T-helper 2 cell treated with Interferon-gamma antibody and Interleukin-4, amounts not matched to agents 5 μg/mL and 100 μg/mL, for 36 hours (primary cell): ENCODE measurements around the gene COPB2.

Experiments
- DNase-seq: peaks from one replicate; pipeline ENCODE4 v3.0.0; 2021; ENCODE audit warnings: low spot score
- H3K27ac Mint-ChIP-seq: one replicate; pipeline ENCODE4 v1.8.0; 2021; ENCODE audit warnings: mild to moderate bottlenecking, mixed read lengths
- H3K27me3 Mint-ChIP-seq: one replicate; pipeline ENCODE4 v1.8.0; 2021; ENCODE audit warnings: low read depth, mixed read lengths
- H3K36me3 Mint-ChIP-seq: one replicate; pipeline ENCODE4 v1.8.0; 2021; ENCODE audit warnings: low read depth, mixed read lengths
- H3K4me1 Mint-ChIP-seq: one replicate; pipeline ENCODE4 v1.8.0; 2021; ENCODE audit warnings: low read depth, mixed read lengths
- H3K4me3 Mint-ChIP-seq: one replicate; pipeline ENCODE4 v1.8.0; 2022; ENCODE audit warnings: mild to moderate bottlenecking, moderate library complexity, mixed read lengths
- H3K9me3 Mint-ChIP-seq: one replicate; pipeline ENCODE4 v1.8.0; 2021; ENCODE audit warnings: mixed read lengths

COPB2 gene

GRCh38 chr3:139317215-139317614 is 72.2 kb downstream of the COPB2 start:
- Mint-ChIP-seq H3K4me3 (no peak overlapping the region), H3K9me3 (no peaks in the 10 kb centered on the region), H3K27me3 (peaks cover 39% of the 10 kb centered on the region), H3K36me3 (no peaks in the 10 kb centered on the region), H3K27ac (no peak overlapping the region), H3K4me1 (peaks cover 9% of the 10 kb centered on the region)
- no peak for DNase-seq

GRCh38 chr3:139313921-139314320 is 75.5 kb downstream of the COPB2 start:
- Mint-ChIP-seq H3K4me3 (no peak overlapping the region), H3K36me3 (no peaks in the 10 kb centered on the region), H3K4me1 (peaks cover 11% of the 10 kb centered on the region), H3K9me3 (no peaks in the 10 kb centered on the region), H3K27ac (no peak overlapping the region), H3K27me3 (peaks cover 30% of the 10 kb centered on the region)
- DNase-seq: no peak

DNA sequence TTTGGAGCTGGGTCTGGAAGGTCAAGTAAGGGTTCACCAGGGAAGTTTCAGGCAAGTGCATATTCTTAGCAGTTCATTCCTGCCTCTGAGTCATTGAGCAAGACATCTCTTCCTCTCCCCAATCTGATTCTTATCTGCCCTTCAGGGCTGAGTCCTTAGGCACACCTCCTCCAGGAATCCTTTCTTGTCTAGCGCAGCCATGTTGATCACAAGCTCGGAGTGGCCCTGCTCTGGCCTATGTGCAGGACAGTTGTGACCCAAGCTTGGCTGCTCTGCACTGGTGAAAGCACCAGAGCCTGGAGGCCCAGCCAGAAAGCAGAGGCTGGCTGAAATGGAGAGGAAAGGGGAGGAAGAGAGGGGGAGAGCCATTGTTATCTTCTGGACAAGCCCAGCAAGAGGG is 76.5 kb downstream of the COPB2 start:
- H3K4me1 Mint-ChIP-seq: peaks cover 14% of the 10 kb centered on the region
- H3K27me3 Mint-ChIP-seq: peaks cover 21% of the 10 kb centered on the region
- no peaks in the 10 kb centered on the region for H3K36me3 Mint-ChIP-seq
- H3K9me3 Mint-ChIP-seq: no peaks in the 10 kb centered on the region
- no peak overlapping the region for H3K4me3 Mint-ChIP-seq
- no peak overlapping the region for H3K27ac Mint-ChIP-seq
- no peak for DNase-seq

- no peak overlapping the region for H3K27ac Mint-ChIP-seq
- H3K27me3 Mint-ChIP-seq: peaks cover 20% of the 10 kb centered on the region
- no peak overlapping the region for H3K4me3 Mint-ChIP-seq
- DNase-seq: no peak
- H3K36me3 Mint-ChIP-seq: no peaks in the 10 kb centered on the region
- no peaks in the 10 kb centered on the region for H3K9me3 Mint-ChIP-seq
- peaks cover 15% of the 10 kb centered on the region for H3K4me1 Mint-ChIP-seq
Observed at GRCh38 chr3:139312416-139312815, 77.0 kb downstream of the COPB2 start.

DNA sequence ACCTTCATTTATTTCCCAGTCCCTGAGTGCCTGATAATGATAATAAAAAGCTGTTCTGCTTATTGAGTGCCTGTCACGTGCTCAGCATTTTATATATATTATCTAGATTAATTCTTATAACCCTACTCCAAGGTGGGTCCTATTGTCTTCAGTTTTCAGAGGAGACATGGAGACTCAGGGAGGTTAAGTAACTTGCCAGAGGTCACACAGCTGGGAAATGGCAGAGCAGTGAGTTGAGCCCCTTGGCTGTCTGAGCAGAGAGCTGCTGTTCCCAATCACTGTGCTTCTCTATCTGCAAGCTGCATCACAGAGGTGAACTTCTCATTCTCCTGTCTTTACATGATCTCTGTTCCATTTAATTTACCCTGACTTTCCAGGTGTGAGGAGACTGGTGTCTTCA is 77.9 kb downstream of the COPB2 start:
- H3K27me3 Mint-ChIP-seq: peaks cover 20% of the 10 kb centered on the region
- no peaks in the 10 kb centered on the region for H3K9me3 Mint-ChIP-seq
- H3K36me3 Mint-ChIP-seq: no peaks in the 10 kb centered on the region
- no peak overlapping the region for H3K4me3 Mint-ChIP-seq
- peaks cover 15% of the 10 kb centered on the region for H3K4me1 Mint-ChIP-seq
- no peak for DNase-seq
- no peak overlapping the region for H3K27ac Mint-ChIP-seq

DNA sequence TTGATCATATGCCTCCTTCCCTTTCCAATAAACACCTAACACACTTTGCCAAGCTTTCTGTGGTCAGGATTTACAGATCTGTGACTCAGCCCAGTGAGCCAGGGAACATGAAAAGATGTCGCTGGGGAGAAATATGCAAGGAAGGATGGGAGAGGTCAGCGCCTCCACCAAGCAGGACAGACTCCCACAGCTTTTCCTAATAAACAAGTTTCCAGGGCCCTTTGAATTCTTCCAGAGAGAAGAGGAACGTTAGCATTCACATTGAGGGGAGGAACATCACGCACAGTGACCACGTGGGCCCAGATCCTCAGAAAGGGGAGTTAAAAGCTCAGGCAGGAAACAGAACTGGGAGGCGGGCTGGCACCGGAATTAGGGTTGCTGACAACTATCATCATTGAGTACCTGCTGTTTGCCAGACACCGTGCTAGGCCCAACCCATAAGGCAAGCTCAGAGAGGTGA is 78.9 kb downstream of the COPB2 start:
- Mint-ChIP-seq H3K4me3 (no peak overlapping the region), H3K4me1 (peaks cover 20% of the 10 kb centered on the region), H3K27me3 (peaks cover 14% of the 10 kb centered on the region), H3K27ac (no peak overlapping the region), H3K36me3 (no peaks in the 10 kb centered on the region), H3K9me3 (no peaks in the 10 kb centered on the region)
- DNase-seq: no peak

- Mint-ChIP-seq H3K4me3 (no peak overlapping the region), H3K27me3 (peaks cover 13% of the 10 kb centered on the region), H3K9me3 (no peaks in the 10 kb centered on the region), H3K4me1 (peaks cover 23% of the 10 kb centered on the region), H3K36me3 (no peaks in the 10 kb centered on the region), H3K27ac (no peak overlapping the region)
- DNase-seq: no peak
Observed at GRCh38 chr3:139309880-139310279, 79.6 kb downstream of the COPB2 start.

DNA sequence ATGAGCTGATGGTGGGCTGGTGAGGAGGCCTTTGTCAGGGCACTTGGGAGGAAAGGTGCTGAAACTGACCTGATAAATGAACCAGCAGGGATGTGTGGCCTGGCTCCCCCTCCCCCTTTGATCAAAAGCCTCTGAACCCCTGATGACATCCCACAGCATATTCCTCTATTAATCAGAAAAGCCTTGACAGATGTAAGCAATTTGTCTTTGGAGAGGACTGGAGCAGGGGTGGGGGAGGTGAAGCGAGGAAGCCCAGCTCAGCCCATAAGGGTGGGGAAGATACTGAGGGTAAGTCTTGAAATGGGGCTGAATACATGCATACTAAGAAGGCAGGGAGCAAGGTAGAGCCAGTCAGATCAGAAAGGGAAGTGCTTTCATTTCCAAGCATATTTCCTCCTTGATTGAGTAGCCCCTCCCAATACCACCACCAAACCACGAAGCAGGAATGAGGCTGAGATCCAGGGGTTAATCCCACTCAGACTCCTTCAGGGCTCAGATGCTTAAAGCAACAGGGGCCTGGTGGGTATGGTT is 80.3 kb downstream of the COPB2 start:
- H3K27ac Mint-ChIP-seq: no peak overlapping the region
- no peak overlapping the region for H3K4me3 Mint-ChIP-seq
- no peak for DNase-seq
- no peaks in the 10 kb centered on the region for H3K9me3 Mint-ChIP-seq
- H3K27me3 Mint-ChIP-seq: peaks cover 7% of the 10 kb centered on the region
- peaks cover 28% of the 10 kb centered on the region for H3K4me1 Mint-ChIP-seq
- no peaks in the 10 kb centered on the region for H3K36me3 Mint-ChIP-seq

DNA sequence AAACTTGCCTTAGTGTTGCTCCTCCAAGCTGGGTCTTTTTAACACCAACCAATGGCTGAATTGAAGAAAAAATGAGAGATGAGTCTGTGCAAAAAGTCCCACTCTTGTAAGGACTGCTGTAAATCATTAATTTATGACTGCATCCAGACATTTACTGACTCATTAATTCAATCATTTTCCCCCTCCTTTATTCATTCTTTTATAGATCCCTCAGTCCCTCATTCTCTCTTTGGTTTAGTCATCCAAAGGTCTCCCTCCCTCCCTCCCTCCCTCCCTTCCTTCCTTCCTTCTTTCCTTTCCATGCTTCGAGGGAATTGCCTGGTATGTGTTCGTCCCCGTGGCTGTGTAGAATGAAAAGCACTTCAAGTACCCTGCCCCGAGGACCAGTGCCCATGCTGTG is 80.9 kb downstream of the COPB2 start:
- Mint-ChIP-seq H3K4me1 (peaks cover 32% of the 10 kb centered on the region), H3K36me3 (no peaks in the 10 kb centered on the region), H3K4me3 (no peak overlapping the region), H3K27me3 (peaks cover 2% of the 10 kb centered on the region), H3K9me3 (no peaks in the 10 kb centered on the region), H3K27ac (no peak overlapping the region)
- DNase-seq: no peak

- no peak overlapping the region for H3K27ac Mint-ChIP-seq
- no peaks in the 10 kb centered on the region for H3K27me3 Mint-ChIP-seq
- H3K4me3 Mint-ChIP-seq: no peak overlapping the region
- no peaks in the 10 kb centered on the region for H3K36me3 Mint-ChIP-seq
- peaks cover 35% of the 10 kb centered on the region for H3K4me1 Mint-ChIP-seq
- H3K9me3 Mint-ChIP-seq: no peaks in the 10 kb centered on the region
- no peak for DNase-seq
Observed at GRCh38 chr3:139307601-139308555, 81.6 kb downstream of the COPB2 start.
